BJ (cell line): ENCODE data around the gene TRAPPC3. TPM values are rescaled to one million over a fixed set of nuclear protein-coding genes. Genes with fewer than 3 reads are reported as not detected.
A peak's percentile ranks its signal among the peaks of the same experiment; 100 is the strongest.

Experiments used
- CTCF ChIA-PET: fragments of 350-600 bp; formaldehyde crosslinking; extraction: SDS; loops from one replicate; lab custom pipeline; 2021; ENCODE audit warnings: antibody characterized with exemption, inconsistent platforms; lab: Yijun Ruan, JAX
- POLR2A ChIA-PET: fragments of 300-600 bp; sonication (Branson Sonifier 250); formaldehyde crosslinking; extraction: SDS; loops from one replicate; lab custom pipeline; 2021; ENCODE audit warnings: antibody characterized with exemption; lab: Charles Lee
- DNase-seq: peaks from one replicate; pipeline ENCODE4 v3.0.0-alpha.2; 2011; ENCODE audit warnings: low read depth
- H3K27me3 ChIP-seq: 2 replicates; pipeline ENCODE4 v1.6.0; 2011; ENCODE audit warnings: low read length; ENCODE audit not compliant: control insufficient read depth, insufficient read depth
- H3K36me3 ChIP-seq: 2 replicates; pipeline ENCODE4 v1.5.1; 2011; ENCODE audit warnings: low read length; ENCODE audit not compliant: control insufficient read depth, insufficient read depth
- H3K4me3 ChIP-seq: 2 replicates; pipeline ENCODE4 v1.5.1; 2011; ENCODE audit warnings: low read depth, mild to moderate bottlenecking, control low read depth, low read length
- polyA plus RNA-seq: library from polyadenylated mRNA; depleted of rRNA; stranded (reverse); fragments of >200 nt; gene quantifications from 2 replicates; pipeline ENCODE4 v1.2.3, GENCODE V29; 2011
- TF ChIP-seq, protein P1 (sequence below): IDR thresholded peaks from 2 replicates; pipeline ENCODE4 v1.5.1; 2011; ENCODE audit warnings: low read depth, mild to moderate bottlenecking, control low read depth, inconsistent platforms, low read length, moderate library complexity; ENCODE audit not compliant: insufficient read depth

The TRAPPC3 gene
- polyA plus RNA-seq, 1 experiment, result 65.4 TPM

DNA sequence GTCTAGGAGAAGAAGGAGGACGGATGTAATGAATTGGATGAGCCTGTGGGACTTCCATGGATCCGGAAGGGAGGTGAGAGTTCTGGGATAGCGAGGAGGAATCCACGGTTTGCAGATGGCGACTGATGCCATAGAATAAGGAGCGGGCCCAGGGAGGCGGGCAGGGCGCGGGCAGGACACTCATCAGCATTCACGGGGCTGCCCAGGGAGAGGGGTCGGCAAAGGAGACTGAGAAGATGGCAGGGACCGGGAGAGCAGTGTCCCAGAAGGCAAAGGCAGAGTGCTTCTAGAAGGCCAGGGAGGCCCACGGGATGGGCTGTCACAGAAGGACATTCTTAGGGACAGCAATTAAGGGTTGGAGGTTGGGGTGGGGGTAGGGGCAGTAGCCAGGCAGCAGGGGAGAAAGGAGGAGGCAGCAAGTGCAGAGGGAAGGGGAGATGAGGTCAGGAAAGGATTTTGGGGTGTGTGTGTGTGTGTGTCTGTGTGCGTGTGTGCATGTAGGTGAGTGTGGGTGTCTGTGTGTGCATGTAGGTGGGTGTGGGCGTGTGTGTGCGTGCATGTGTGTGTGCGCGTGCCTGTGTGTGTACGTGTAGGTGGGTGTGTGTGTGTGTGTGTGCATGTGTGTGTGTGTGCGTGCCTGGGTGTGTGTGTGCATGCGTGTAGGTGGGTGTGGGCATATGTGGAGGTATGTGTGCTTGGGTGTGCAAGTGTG is 23.1 kb downstream of the TRAPPC3 start:
- peaks cover 3% of the 10 kb centered on the region; the same call in 1 of the 2 replicates for H3K27me3 ChIP-seq
- ChIA-PET CTCF (no interaction called here), POLR2A (interaction anchor here (0.6 kb wide), 1 partner anchor 14 kb away, joined by 3 read pairs; no protein-coding TSS in a partner anchor)
- TF ChIP-seq, protein P1, sequence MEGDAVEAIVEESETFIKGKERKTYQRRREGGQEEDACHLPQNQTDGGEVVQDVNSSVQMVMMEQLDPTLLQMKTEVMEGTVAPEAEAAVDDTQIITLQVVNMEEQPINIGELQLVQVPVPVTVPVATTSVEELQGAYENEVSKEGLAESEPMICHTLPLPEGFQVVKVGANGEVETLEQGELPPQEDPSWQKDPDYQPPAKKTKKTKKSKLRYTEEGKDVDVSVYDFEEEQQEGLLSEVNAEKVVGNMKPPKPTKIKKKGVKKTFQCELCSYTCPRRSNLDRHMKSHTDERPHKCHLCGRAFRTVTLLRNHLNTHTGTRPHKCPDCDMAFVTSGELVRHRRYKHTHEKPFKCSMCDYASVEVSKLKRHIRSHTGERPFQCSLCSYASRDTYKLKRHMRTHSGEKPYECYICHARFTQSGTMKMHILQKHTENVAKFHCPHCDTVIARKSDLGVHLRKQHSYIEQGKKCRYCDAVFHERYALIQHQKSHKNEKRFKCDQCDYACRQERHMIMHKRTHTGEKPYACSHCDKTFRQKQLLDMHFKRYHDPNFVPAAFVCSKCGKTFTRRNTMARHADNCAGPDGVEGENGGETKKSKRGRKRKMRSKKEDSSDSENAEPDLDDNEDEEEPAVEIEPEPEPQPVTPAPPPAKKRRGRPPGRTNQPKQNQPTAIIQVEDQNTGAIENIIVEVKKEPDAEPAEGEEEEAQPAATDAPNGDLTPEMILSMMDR, result no peak
- H3K4me3 ChIP-seq, result no peak overlapping the region
- no peak for DNase-seq
- H3K36me3 ChIP-seq, result no peaks in the 10 kb centered on the region

DNA sequence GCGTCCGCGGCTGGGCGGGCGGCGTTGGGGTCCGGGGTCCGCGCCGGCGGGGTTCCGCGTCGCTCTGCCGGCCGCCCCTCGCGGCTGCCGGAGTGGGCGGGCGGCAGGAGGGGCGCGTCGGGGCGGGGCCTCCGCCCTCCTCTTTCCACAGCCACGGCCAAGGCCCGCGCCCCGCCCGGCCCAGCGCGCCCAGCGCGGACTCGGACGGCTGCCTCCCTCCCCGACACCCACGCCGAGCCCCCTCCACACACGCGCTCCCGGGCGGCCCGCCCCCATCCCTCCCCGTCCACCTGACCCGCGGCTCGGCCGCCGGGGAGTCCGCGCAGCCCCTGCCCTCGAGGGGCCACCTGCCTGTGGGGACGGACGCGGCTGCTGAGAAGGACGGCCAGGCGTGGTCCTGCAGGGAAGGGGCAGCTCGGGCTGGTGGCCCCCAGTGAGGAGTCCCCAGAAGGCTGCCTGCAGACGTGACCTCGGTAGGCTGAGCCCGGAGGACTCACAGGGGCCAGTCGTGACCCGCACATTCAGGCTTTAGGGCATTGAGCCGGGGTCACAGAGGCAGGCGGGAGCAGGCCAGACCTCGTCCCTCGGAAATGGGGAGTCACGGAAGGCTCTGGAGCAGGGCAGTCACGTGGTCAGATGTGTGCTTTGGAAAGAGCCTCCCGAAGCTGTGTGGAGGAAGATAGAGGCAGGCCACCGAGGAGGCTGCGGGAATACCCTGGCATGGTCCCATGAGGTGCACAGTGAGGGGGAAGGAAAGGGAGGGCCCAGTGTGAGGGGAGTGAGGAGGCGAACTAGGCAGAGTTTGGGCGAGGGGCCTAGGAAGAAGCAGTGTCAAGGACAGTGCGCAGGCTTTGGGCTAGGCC is 23.9 kb downstream of the TRAPPC3 start, which contains the start of gene COL8A2:
Gene COL8A2 (minus strand): TSS at position 94 of the 863 bp plus-strand sequence. CDS start 24,980 bp downstream, outside the sequence.
- Histone ChIP-seq H3K4me3 (peak within 1 kb of the TSS; percentile 16), H3K36me3 (no peaks in the 10 kb centered on the region), H3K27me3 (peaks cover 3% of the 10 kb centered on the region; the same call in 1 of the 2 replicates)
- CTCF ChIA-PET, result no interaction called here
- TF ChIP-seq, protein P1, result no peak
- no peak for DNase-seq
- POLR2A ChIA-PET, result no interaction called here

DNA sequence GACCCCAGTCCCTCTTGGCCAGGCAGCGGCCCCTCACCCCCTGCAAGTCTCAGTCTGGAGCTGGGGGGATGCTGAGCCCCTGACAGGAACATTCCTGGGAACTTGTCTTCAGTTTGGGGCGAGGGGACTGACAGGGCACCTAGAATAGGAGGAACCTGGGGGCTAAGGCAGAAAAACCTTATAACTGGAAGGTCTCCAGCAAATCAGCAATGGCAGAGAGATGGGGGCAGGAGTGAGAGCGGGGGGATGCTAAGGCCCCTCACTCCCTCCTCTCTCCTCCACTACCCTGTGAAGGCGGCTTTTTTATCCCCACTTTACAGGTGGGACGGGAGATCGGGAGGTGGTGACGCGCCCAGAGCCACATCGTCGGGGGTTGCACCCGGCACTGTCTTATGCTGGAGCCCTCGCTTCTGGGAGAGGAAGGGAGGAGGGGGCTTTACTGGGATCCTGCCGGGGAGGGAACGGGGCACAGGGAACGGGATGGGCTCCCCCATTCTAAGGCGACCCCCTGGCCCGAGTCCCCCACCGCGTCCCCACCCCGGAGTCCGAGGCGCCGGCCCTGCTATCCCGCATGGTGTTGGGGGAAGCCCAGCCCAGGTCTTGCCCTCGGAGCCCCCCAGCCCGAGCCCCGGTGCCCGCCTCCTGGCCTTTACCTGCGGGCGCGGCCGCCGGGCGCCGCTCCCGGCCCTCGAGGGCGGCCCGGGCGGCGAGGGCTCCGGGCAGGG is 24.7 kb downstream of the TRAPPC3 start:
- H3K27me3 ChIP-seq, result peaks cover 3% of the 10 kb centered on the region; the same call in 1 of the 2 replicates
- peak overlapping the region; percentile 12; the same call in 1 of the 2 replicates for H3K4me3 ChIP-seq
- H3K36me3 ChIP-seq, result no peaks in the 10 kb centered on the region
- ChIA-PET POLR2A (no interaction called here), CTCF (no interaction called here)
- no peak for DNase-seq
- TF ChIP-seq, protein P1, result no peak

DNA sequence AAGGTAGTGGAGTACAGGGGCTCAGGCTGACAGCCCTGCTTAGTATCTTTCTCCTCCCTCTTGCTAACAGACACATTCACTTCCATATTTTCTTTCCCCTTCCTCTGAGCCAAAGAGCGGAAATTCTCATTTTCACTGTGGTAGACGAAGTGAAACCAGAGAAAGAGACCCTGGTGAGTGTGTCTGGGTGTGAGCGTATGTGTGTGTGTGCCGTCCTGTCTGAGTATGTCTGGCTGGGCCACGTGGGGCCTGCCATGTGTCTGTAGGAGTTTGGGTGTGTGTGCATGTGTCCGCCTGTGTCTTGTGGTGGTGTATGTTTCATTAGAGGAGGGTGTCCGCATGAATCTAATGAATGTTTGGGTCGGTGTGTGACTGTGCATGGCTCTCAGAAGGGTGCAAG is 25.9 kb downstream of the TRAPPC3 start:
- CTCF ChIA-PET, result no interaction called here

More for the DNA sequence above, 25.9 kb downstream of the TRAPPC3 start:
- Histone ChIP-seq H3K4me3 (no peak overlapping the region), H3K36me3 (no peaks in the 10 kb centered on the region), H3K27me3 (peaks cover 3% of the 10 kb centered on the region; the same call in 1 of the 2 replicates)
- POLR2A ChIA-PET, result no interaction called here
- no peak for DNase-seq
- TF ChIP-seq, protein P1, result no peak
